ENCODE measurements around the gene CUEDC1.

Gene CUEDC1

GRCh38 chr17:57914273-57915142, 40.7 kb downstream of the CUEDC1 start:
- no peak for DNase-seq

- no peak for DNase-seq
Measured at GRCh38 chr17:57913575-57914272, 41.5 kb downstream of the CUEDC1 start.

- no peak for DNase-seq
Measured at GRCh38 chr17:57911834-57912673, 43.2 kb downstream of the CUEDC1 start.

GRCh38 chr17:57910462-57911420, 44.5 kb downstream of the CUEDC1 start:
- DNase-seq, result no peak

GRCh38 chr17:57909551-57909950, 45.7 kb downstream of the CUEDC1 start:
- no peak for DNase-seq

GRCh38 chr17:57908278-57908677, 46.9 kb downstream of the CUEDC1 start:
- no peak for DNase-seq

GRCh38 chr17:57906910-57907309, 48.3 kb downstream of the CUEDC1 start:
- no peak for DNase-seq

- DNase-seq, result no peak
Measured at GRCh38 chr17:57905875-57906455, 49.2 kb downstream of the CUEDC1 start.

GRCh38 chr17:57903961-57904360, 51.3 kb downstream of the CUEDC1 start:
- no peak for DNase-seq

GRCh38 chr17:57902800-57903759, 52.1 kb downstream of the CUEDC1 start:
- DNase-seq, result peak; percentile 14

- no peak for DNase-seq
Measured at GRCh38 chr17:57902117-57902799, 53.0 kb downstream of the CUEDC1 start.

GRCh38 chr17:57900991-57901743, 54.0 kb downstream of the CUEDC1 start:
- DNase-seq, result no peak

- DNase-seq, result no peak
Measured at GRCh38 chr17:57899822-57900221, 55.4 kb downstream of the CUEDC1 start.

- DNase-seq, result no peak
Measured at GRCh38 chr17:57899391-57899790, 55.8 kb downstream of the CUEDC1 start.

GRCh38 chr17:57898487-57899311, 56.5 kb downstream of the CUEDC1 start:
- no peak for DNase-seq

GRCh38 chr17:57895382-57896060, 59.7 kb downstream of the CUEDC1 start:
- no peak for DNase-seq

GRCh38 chr17:57894848-57895247, 60.4 kb downstream of the CUEDC1 start:
- no peak for DNase-seq

All from CD4-positive, alpha-beta T cell treated with Interleukin-10 for 1 hour (primary cell).